ENCODE data around the gene MSANTD1. TPM values are rescaled to one million over a fixed set of nuclear protein-coding genes. Genes with fewer than 3 reads are reported as not detected.

MSANTD1 gene
- total RNA-seq, 1 experiment from 2014 or later: not detected

DNA sequence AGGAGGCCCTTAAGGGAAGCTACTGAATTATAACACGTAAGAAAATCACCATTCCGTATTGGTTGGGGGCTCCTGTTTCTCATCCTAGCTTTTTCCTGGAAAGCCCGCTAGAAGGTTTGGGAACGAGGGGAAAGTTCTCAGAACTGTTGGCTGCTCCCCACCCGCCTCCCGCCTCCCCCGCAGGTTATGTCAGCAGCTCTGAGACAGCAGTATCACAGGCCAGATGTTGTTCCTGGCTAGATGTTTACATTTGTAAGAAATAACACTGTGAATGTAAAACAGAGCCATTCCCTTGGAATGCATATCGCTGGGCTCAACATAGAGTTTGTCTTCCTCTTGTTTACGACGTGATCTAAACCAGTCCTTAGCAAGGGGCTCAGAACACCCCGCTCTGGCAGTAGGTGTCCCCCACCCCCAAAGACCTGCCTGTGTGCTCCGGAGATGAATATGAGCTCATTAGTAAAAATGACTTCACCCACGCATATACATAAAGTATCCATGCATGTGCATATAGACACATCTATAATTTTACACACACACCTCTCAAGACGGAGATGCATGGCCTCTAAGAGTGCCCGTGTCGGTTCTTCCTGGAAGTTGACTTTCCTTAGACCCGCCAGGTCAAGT lies 6.9 kb upstream of the MSANTD1 start:
- DNase-seq (ENCODE audit: low read depth): no peak
- in situ Hi-C loops (cut with HindIII; ENCODE audit: low pct_unique_long_range_greater_than_20kb, low sequenced_read_pairs): no loop called here

DNA sequence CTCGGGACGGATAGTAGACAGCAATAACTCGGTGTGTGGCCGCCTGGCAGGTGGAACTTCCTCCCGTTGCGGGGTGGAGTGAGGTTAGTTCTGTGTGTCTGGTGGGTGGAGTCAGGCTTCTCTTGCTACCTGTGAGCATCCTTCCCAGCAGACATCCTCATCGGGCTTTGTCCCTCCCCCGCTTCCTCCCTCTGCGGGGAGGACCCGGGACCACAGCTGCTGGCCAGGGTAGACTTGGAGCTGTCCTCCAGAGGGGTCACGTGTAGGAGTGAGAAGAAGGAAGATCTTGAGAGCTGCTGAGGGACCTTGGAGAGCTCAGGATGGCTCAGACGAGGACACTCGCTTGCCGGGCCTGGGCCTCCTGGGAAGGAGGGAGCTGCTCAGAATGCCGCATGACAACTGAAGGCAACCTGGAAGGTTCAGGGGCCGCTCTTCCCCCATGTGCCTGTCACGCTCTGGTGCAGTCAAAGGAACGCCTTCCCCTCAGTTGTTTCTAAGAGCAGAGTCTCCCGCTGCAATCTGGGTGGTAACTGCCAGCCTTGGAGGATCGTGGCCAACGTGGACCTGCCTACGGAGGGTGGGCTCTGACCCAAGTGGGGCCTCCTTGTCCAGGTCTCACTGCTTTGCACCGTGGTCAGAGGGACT lies 5.7 kb upstream of the MSANTD1 start:
- in situ Hi-C loops (cut with HindIII; ENCODE audit: low pct_unique_long_range_greater_than_20kb, low sequenced_read_pairs): no loop called here
- DNase-seq (ENCODE audit: low read depth): no peak

DNA sequence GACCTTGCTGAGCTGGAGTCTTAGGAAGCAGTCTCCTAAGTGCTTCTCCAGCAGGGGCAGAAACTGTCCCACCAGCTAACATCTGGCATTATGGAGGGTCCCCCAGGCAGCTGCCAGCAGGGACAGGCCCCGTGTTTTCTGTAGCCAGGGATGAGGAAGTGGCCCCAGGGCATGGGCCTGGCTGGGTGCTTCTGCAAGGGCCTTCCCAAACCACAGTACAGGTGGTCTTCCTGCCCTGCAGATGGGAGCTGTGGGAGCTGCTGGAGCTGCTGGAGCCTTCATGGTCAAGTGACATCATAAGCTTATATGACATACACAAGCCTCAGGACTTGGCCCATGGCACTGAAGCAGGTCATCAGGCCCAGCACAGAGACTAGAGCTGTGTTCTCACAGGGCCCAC lies 5.0 kb upstream of the MSANTD1 start:
- in situ Hi-C loops (cut with HindIII; ENCODE audit: low pct_unique_long_range_greater_than_20kb, low sequenced_read_pairs): no loop called here
- no peak for DNase-seq (ENCODE audit: low read depth)

DNA sequence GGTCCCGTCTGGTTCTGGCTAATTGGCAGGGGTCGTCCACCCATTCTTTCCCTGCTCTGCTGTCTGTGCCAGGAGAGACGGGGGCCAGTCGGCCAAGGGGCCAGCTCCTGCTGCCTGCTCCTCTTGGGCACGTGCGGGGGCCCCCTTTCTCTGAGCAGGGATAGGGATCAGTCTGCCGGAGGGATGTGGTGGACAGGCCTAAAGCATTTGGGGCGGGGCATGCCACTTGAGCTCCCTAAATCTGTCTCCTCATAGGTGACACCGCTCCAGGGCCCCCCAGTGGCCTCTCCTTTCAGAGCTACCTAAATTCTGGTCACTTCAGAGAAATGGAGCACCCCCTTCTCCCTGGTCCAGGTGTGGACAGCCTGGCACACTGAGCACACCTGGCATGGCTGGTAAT lies 4.2 kb upstream of the MSANTD1 start:
- in situ Hi-C loops (cut with HindIII; ENCODE audit: low pct_unique_long_range_greater_than_20kb, low sequenced_read_pairs): no loop called here
- no peak for DNase-seq (ENCODE audit: low read depth)

DNA sequence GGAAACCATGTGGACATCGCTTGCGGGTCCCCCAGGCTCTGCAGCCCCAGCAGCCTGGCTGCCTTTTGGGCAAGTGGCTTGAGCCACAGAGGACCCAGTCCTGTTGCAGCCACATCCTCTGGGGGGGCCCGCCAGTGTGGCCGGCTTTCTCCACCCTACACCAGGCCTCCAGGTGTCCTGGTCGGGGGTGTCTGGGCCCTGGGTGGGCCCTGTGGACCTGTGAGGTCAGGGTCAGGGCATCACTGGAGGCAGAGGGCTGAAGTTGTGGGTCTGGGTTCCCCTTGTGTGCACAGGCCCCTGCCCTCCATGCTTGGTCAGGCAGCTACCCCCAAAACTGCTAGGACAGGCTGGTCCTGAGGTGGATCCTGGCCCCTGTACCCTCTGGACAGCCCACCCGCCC lies 3.3 kb upstream of the MSANTD1 start:
- in situ Hi-C loops (cut with HindIII; ENCODE audit: low pct_unique_long_range_greater_than_20kb, low sequenced_read_pairs): no loop called here

DNA sequence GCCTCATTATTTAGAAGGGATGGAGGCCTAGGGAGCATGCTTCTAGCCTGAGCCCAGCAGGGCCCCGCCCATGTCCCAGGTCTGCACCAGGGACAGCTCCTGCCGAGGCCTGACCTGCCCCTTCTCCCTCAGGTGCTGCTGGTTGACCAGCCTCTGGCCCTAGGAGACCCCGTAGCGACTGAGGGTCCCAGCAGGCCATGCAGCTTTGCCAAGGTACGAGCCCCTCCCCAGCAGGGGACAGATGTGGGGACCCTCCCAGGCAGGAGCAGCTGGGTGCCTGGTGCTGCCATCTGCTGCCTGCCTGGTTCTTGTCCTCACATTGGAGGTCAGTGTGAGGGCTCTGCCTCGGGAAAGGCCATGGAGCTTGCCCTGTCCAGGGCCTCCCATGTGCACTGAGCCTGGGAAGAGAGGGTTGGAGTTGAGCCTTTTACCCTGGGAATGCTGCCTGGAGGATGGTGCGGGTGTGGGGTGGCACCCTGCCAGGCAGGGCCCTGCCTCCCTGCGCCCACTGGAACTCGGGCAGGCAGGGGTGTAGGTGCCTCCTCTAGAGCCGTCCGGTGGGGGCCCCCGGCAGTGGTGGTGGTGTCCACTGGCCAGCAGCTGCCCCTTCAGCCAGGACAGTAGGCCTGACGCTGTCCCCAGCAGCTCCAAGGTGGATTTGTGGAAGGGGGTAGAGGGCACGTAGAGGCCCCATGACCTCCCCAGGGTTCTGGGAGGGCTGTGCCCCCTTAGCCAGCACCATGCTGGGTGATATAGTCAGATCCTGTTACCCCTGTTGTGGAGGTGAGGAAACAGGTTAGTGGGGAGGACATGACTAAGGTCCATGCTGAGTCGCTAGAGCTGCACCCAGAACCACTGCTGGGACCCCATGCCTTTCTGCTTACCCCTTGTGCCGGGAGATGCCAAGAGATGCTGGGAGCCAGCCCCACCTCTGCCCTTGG lies 2.2 kb upstream of the MSANTD1 start:
- in situ Hi-C loops (cut with HindIII; ENCODE audit: low pct_unique_long_range_greater_than_20kb, low sequenced_read_pairs): no loop called here
- DNase-seq (ENCODE audit: low read depth): no peak

More for the DNA sequence above, 3.3 kb upstream of the MSANTD1 start:
- DNase-seq (ENCODE audit: low read depth): no peak

DNA sequence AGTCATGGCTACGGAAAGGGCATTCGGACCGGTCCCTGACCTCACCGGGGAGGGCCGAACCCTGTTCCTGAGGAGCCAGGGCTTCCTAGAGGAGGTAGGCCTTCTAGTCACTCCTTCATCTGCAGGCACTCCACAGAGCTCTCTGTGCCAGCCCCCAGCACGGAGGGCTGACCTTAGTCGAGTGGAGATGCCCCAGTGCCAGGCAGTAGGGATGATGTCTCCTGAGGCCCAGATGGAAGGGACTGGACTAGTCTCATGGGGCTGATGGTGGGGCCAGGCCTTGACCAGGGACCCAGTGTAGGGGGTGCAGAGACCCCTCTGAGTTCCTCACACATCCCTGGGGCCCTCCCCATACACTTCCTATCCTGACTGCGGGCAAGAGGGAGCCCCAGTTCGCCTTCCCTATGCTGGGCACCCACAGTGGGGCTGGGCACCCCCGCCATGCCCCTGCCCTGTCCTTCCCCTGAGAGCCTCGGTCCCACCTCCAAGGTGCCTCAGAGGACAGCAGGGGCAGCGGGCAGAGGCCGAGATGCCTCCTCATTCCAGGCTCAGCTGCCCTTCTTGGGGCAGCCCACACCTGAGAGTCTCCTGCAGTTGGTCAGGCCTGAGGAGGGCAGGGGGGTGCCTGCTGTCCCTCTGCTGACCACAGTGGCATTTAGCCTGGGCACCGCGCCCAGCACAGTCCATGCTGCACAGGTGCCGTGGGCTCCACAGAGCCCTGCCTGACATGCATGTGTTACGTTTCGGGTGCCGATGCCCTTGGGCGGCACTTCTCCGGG lies 1.4 kb upstream of the MSANTD1 start:
- in situ Hi-C loops (cut with HindIII; ENCODE audit: low pct_unique_long_range_greater_than_20kb, low sequenced_read_pairs): no loop called here
- no peak for DNase-seq (ENCODE audit: low read depth)

DNA sequence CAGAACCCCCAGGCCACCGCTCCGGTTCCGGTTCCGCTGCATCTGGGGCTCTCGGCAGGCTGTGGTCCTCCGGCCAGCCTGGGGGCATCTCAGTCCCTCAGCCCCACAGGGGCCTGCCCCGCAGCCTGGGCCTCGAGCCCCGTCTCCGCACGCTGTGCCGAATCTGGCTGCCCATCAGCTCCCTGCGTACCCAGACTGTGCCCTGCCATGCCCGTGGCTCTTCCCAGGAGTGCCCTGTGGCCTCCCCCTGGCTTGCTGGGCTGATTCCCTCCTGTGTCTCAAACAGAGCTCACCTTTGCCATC lies 830 bp upstream of the MSANTD1 start:
- in situ Hi-C loops (cut with HindIII; ENCODE audit: low pct_unique_long_range_greater_than_20kb, low sequenced_read_pairs): no loop called here
- no peak for DNase-seq (ENCODE audit: low read depth)

DNA sequence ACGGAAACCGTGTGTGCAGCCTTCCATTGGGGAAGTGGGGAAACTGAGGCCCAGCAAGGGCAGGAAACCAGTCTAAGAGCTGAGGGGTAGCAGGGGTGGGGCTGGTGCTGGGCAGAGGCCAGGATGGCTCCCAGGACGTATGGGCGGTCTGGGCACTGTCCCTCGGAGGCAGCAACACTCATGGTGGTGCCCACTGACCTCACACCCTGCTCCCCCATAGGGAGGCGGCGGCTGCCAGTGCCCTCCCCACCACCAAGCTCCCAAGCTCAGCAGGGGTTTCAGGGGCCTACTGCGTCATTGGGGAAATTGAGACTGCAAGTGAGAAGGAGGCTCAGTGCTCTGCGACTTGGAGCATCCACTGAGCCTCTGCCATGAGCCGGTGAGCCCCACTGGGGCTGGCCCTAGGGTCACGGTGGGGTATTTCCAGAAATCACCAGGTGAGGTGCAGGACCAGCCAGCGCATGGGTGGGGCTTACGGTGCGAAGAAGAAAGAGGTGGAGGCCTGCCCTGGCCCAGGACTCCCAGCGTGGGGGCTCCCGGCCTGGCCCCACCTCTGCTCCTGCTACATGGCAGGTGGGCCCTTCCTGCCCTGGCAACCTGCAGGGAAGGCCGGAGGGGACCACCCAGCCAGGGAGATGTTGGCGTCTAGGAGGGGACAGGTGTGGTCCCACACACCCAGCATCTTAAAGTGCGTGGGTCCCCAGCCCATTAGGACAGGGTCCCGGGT lies 915 bp downstream of the MSANTD1 start:
- DNase-seq (ENCODE audit: low read depth): no peak
- in situ Hi-C loops (cut with HindIII; ENCODE audit: low pct_unique_long_range_greater_than_20kb, low sequenced_read_pairs): no loop called here

DNA sequence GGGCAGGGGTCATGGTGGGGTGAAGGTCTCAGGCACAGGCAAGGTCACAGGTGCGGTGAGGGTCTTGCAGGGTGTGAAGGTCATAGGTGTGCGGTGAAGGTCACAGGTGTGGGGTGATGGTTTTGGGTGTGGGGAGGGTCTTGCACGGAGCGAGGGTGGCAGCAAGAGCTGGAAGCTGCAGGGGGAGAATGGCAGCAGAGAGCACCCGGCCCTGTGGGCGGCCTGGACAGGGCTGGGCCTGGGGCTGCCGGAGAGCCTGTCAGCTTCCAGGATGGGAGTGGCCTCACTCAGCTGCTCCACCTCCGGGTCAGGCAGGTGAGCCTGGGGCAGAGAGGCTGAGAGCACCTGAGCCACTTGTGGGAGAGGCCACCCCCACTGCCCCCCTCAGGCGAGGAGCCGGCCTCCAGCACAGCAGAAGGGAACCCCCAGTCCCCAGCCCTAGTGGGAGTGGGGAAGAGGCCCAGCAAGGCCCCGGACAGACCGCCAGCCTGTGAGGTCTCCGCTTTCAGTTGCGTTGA lies 1.5 kb downstream of the MSANTD1 start:
- in situ Hi-C loops (cut with HindIII; ENCODE audit: low pct_unique_long_range_greater_than_20kb, low sequenced_read_pairs): no loop called here
- no peak for DNase-seq (ENCODE audit: low read depth)

DNA sequence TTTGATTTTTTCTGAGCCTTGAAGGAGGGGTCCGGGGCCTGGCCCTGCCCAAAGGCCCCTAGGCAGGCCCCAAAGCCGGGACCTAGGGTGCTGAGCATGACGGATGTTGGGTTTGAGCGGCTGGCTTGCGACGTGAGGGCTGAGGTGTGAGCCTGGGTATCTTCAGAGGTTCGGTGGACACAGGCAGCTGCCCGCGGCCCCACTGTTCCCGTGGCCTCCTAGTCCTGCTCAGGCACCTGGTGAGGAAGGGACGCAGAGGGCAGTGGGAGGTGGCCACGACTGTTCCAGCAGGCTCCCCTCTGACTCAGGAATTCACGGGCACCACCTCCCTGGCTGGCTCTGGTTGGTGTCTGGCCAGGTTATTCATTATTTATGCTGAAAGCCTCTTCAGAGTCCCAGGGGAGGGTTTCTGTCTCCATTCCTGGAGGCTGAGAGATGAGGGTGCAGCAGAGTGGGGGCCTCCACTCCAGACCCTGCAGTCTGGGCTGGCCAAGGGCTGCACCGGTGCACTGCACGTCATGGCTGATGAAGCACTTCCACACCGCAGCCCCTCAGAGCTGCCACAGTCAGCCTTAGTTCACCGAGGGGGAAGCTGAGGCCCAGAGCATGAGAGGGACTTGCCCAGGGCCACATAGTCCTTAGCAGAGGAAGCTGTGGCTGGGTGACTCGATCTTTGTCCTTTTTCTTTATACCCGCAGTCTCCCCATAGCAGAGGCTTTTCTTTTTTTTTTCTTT lies 2.2 kb downstream of the MSANTD1 start:
- DNase-seq (ENCODE audit: low read depth): peak; percentile 34
- in situ Hi-C loops (cut with HindIII; ENCODE audit: low pct_unique_long_range_greater_than_20kb, low sequenced_read_pairs): no loop called here

DNA sequence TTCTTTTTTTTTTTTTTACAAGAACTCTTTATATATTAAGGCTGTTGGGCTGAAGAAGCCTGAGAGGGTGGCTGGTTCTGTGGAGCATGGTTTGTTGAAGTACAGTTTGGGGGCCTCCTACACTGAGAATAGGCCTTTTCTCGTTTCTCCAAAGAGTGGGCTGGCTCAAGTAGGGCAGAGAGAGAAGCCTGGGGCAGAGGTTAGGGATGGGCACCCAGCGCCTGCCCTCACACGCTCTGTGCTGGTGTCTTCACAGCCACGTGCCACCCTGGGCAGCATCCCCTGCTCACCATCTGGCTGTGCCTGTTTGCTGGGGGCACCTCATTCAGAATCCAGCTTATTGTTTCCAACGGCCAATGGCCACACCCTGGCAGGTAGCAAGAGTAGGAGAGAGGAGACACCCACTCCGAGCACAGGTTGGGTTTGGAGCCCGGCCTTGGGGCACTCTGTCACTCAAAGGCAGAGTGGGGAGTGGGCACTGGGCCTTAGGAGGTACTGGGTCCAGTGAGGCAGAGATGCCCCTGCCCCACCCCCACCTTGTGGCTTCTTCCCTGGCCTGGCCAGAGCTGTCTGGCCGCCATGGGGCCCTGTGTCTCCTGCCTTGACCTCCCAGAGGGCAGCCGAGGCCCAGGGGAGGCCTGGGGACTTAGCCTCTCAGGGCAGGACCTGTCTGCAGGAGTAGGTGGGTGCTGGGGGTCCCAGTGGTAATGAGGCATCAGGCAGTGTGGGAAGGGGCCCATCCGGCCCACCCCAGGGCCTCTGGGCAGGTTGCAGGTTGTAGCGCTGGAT lies 2.9 kb downstream of the MSANTD1 start:
- in situ Hi-C loops (cut with HindIII; ENCODE audit: low pct_unique_long_range_greater_than_20kb, low sequenced_read_pairs): no loop called here
- no peak for DNase-seq (ENCODE audit: low read depth)

DNA sequence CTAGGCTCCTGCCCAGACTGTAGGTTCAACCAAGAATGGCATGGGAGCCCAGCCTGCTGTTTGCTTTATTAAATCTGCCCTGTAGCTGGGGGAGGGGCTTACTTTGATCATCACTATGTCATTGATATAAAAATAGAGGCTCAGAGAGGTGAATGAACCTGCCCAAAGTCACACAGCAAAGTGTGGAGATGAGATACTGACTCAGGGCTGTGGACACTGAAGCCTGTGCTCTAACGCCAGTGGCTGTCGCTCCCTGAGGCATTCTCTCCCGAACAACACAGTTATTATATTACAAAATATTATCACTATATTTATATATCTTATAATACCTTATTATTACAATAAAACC lies 3.5 kb downstream of the MSANTD1 start:
- DNase-seq (ENCODE audit: low read depth): no peak
- in situ Hi-C loops (cut with HindIII; ENCODE audit: low pct_unique_long_range_greater_than_20kb, low sequenced_read_pairs): no loop called here

DNA sequence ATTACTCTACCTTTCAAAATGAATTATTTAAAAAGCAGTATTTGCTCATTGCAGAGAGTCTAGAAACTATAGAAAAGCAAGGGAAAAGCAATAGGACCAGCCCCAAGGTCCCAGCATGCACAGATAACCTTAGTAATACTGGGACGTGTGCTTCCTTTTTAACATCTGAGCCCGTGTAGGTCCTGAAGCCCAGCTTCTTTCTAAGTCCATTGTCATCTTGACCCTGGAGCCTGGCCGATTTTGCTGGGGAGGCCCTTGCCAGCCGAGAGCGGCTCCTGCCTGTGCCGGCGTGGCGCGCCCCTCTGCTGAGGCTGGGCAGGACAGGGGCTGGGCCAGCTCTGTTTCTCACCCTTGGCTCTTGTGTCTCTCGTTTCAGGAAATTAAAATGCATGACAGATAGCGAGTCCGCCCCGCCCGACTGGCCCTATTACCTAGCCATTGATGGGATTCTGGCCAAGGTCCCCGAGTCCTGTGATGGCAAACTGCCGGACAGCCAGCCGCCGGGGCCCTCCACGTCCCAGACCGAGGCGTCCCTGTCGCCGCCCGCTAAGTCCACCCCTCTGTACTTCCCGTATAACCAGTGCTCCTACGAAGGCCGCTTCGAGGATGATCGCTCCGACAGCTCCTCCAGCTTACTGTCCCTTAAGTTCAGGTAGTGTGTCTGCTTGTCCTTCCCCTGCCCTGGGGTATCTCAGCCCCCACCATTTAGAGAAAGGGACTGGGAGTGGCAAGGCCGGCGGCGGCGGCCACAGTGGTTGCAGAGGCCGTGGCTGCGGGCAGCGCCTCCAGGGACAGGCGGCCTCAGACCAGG lies 4.1 kb downstream of the MSANTD1 start:
- DNase-seq (ENCODE audit: low read depth): no peak
- in situ Hi-C loops (cut with HindIII; ENCODE audit: low pct_unique_long_range_greater_than_20kb, low sequenced_read_pairs): no loop called here

DNA sequence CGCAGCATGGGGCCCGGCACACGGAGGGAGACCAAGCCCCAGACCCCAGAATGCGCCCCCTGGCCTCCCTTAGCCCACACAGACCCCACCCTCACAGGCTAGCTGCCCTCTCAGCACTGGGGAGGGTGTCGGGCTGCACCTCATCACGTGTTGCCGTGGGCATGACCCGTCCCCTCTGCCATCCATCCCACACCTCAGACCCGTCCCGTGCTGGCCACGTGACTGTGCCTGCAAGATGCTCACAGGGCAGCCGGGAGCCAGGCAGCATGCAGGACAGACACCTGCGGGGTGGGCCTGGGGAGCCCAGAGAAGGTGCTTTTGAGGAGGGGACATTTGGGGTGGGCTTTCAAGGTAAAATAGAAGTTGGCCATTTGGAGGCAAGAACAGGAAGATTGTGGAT lies 4.8 kb downstream of the MSANTD1 start:
- in situ Hi-C loops (cut with HindIII; ENCODE audit: low pct_unique_long_range_greater_than_20kb, low sequenced_read_pairs): no loop called here
- DNase-seq (ENCODE audit: low read depth): no peak
